Measurements from ENCODE around the gene SSU72. TPM values are rescaled to one million over a fixed set of nuclear protein-coding genes. Genes with fewer than 3 reads are reported as not detected.
"Not testable (repeated sequence)": the region's sequence is repeated elsewhere in the genome, so short reads cannot be mapped to it uniquely, and the experiment has no call there.

The SSU72 gene
- total and polyA plus RNA-seq, 7 experiments from 2014 or later, result 121 to 267 (median 143) TPM

DNA sequence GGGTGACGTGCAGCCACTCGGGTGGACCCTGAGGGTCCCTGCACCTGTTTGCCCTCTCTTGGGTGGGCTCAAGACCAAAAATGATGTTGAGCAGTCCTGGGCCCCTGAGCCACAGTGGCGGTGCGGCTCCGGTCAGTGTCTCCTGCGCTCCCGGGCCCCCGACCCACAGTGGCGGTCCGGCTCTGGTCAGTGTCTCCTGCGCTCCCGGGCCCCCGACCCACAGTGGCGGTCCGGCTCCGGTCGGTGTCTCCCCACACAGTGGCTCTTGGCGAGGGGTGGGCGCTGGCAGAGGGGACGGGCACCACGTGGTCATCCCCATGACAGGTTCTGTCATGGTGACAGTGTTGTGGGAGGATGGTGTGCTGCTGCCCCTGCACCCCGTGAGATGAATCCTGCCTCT is 80.4 kb downstream of the SSU72 start:
- H3K27ac ChIP-seq (ENCODE audit: low read depth, low read length); H3K27ac Mint-ChIP-seq; DNase-seq; H3K4me3 ChIP-seq (ENCODE audit: low read length); H3K27me3 ChIP-seq (ENCODE audit: control insufficient read depth in 2 of 2, insufficient read depth in 2 of 2, low read length in 2 of 2); H3K27me3 Mint-ChIP-seq; H3K4me1 ChIP-seq (ENCODE audit: control insufficient read depth in 2 of 2, insufficient read depth in 2 of 2, low read length in 2 of 2); CTCF ChIA-PET; POLR2A ChIA-PET; H3K4me3 Mint-ChIP-seq; intact Hi-C loops (cut with micrococcal nuclease); ATAC-seq; H3K4me1 Mint-ChIP-seq: not testable (repeated sequence)
- H3K36me3 Mint-ChIP-seq, result peaks cover 5 to 45% (median 21%) of the 10 kb centered on the region in 5 donors
- peaks cover 0 to 16% (median 7%) of the 10 kb centered on the region in 11 donors for H3K9me3 Mint-ChIP-seq
- Histone ChIP-seq H3K36me3 (ENCODE audit: control insufficient read depth in 2 of 3, insufficient read depth in 3 of 3, low read length in 3 of 3) (peaks cover 0 to 56% (median 0%) of the 10 kb centered on the region in 3 experiments), H3K9me3 (ENCODE audit: control insufficient read depth in 2 of 3, low read length in 3 of 3) (peaks cover 0 to 13% (median 0%) of the 10 kb centered on the region in 3 experiments)

Other genes starting within 250 kb of the SSU72 start
- 1 to 10 TPM; 1.1 to 2.6 (median 1.8) TPM for gene TAS1R3, start 243.6 kb downstream of the SSU72 start, total RNA-seq
- gene TAS1R3, start 243.6 kb downstream of the SSU72 start, polyA plus RNA-seq, result under 1 TPM in 1 of 2 donors, not detected in 1; 0.32 TPM
- gene DVL1, start 225.4 kb downstream of the SSU72 start, total RNA-seq, result 10 to 100 TPM; 40.2 to 54.9 (median 45.9) TPM
- gene DVL1, start 225.4 kb downstream of the SSU72 start, polyA plus RNA-seq, result 1 to 10 TPM in 1 of 2 donors, under 1 TPM in 1; 0.78 to 1.1 TPM
- 1 to 10 TPM in 3 of 5 experiments, under 1 TPM in 2; 0.39 to 2.2 (median 1.0) TPM for gene MXRA8, start 216.3 kb downstream of the SSU72 start, total RNA-seq
- gene MXRA8, start 216.3 kb downstream of the SSU72 start, polyA plus RNA-seq, result under 1 TPM; 0.41 to 0.66 TPM
- 100 to 1,000 TPM in 1 of 5 experiments, 10 to 100 TPM in 4; 53.8 to 107 (median 64.5) TPM for gene AURKAIP1, start 199.7 kb downstream of the SSU72 start, total RNA-seq
- 100 to 1,000 TPM; 135 to 160 TPM for gene AURKAIP1, start 199.7 kb downstream of the SSU72 start, polyA plus RNA-seq
- 100 to 1,000 TPM; 130 to 403 (median 278) TPM for gene CCNL2, start 175.5 kb downstream of the SSU72 start, total RNA-seq
- gene CCNL2, start 175.5 kb downstream of the SSU72 start, polyA plus RNA-seq, result 10 to 100 TPM; 16.3 to 38.3 TPM
- 100 to 1,000 TPM in 4 of 5 experiments, 10 to 100 TPM in 1; 91.2 to 135 (median 122) TPM for gene MRPL20, start 167.6 kb downstream of the SSU72 start, total RNA-seq
- 100 to 1,000 TPM; 221 to 239 TPM for gene MRPL20, start 167.6 kb downstream of the SSU72 start, polyA plus RNA-seq
- gene ANKRD65, start 153.6 kb downstream of the SSU72 start, total RNA-seq, result not detected
- gene ANKRD65, start 153.6 kb downstream of the SSU72 start, polyA plus RNA-seq, result not detected
- 1 to 10 TPM in 1 of 5 experiments, under 1 TPM in 1, not detected in 3; 0.15 to 1.2 TPM for gene VWA1, start 139.2 kb downstream of the SSU72 start, total RNA-seq
- not detected for gene VWA1, start 139.2 kb downstream of the SSU72 start, polyA plus RNA-seq
- 1 to 10 TPM in 4 of 5 experiments, under 1 TPM in 1; 0.61 to 2.0 (median 1.4) TPM for gene ATAD3C, start 125.2 kb downstream of the SSU72 start, total RNA-seq
- under 1 TPM; 0.64 to 0.76 TPM for gene ATAD3C, start 125.2 kb downstream of the SSU72 start, polyA plus RNA-seq
- 10 to 100 TPM; 42.5 to 53.8 (median 51.7) TPM for gene ATAD3B, start 103.1 kb downstream of the SSU72 start, total RNA-seq
- gene ATAD3B, start 103.1 kb downstream of the SSU72 start, polyA plus RNA-seq, result 1 to 10 TPM; 4.5 to 6.1 TPM
- 10 to 100 TPM; 21.0 to 41.3 (median 22.9) TPM for gene ATAD3A, start 62.7 kb downstream of the SSU72 start, total RNA-seq
- 10 to 100 TPM in 1 of 2 donors, 1 to 10 TPM in 1; 5.4 to 11.6 TPM for gene ATAD3A, start 62.7 kb downstream of the SSU72 start, polyA plus RNA-seq
- 1 to 10 TPM in 3 of 5 experiments, under 1 TPM in 1, not detected in 1; 0.66 to 2.8 (median 1.7) TPM for gene TMEM240, start 34.2 kb downstream of the SSU72 start, total RNA-seq
- under 1 TPM in 1 of 2 donors, not detected in 1; 0.84 TPM for gene TMEM240, start 34.2 kb downstream of the SSU72 start, polyA plus RNA-seq
- gene FNDC10, start 25.3 kb upstream of the SSU72 start, total RNA-seq, result 10 to 100 TPM in 1 of 5 experiments, 1 to 10 TPM in 4; 3.2 to 10.7 (median 4.0) TPM
- 1 to 10 TPM; 1.3 to 1.6 TPM for gene FNDC10, start 25.3 kb upstream of the SSU72 start, polyA plus RNA-seq
- gene MIB2, start 40.6 kb upstream of the SSU72 start, total RNA-seq, result 100 to 1,000 TPM in 2 of 5 experiments, 10 to 100 TPM in 3; 45.6 to 129 (median 65.7) TPM
- gene MIB2, start 40.6 kb upstream of the SSU72 start, polyA plus RNA-seq, result 10 to 100 TPM; 23.4 to 36.7 TPM
- 10 to 100 TPM in 1 of 5 experiments, 1 to 10 TPM in 4; 2.7 to 12.8 (median 4.2) TPM for gene MMP23B, start 57.3 kb upstream of the SSU72 start, total RNA-seq
- not detected for gene MMP23B, start 57.3 kb upstream of the SSU72 start, polyA plus RNA-seq
- gene CDK11B, start 84.1 kb upstream of the SSU72 start, total RNA-seq, result 10 to 100 TPM; 32.3 to 45.4 (median 41.9) TPM
- 10 to 100 TPM; 11.8 to 16.5 TPM for gene CDK11B, start 84.1 kb upstream of the SSU72 start, polyA plus RNA-seq
- gene SLC35E2B, start 117.9 kb upstream of the SSU72 start, total RNA-seq, result 100 to 1,000 TPM in 2 of 5 experiments, 10 to 100 TPM in 3; 69.9 to 138 (median 76.7) TPM
- 10 to 100 TPM; 45.4 to 66.3 TPM for gene SLC35E2B, start 117.9 kb upstream of the SSU72 start, polyA plus RNA-seq
- gene CDK11A, start 149.5 kb upstream of the SSU72 start, total RNA-seq, result 100 to 1,000 TPM in 4 of 5 experiments, 10 to 100 TPM in 1; 91.5 to 218 (median 157) TPM
- 10 to 100 TPM in 1 of 2 donors, 1 to 10 TPM in 1; 9.8 to 17.2 TPM for gene CDK11A, start 149.5 kb upstream of the SSU72 start, polyA plus RNA-seq
- gene NADK, start 203.6 kb upstream of the SSU72 start, total RNA-seq, result 100 to 1,000 TPM in 1 of 5 experiments, 10 to 100 TPM in 4; 45.2 to 115 (median 50.3) TPM
- 10 to 100 TPM; 14.7 to 24.0 TPM for gene NADK, start 203.6 kb upstream of the SSU72 start, polyA plus RNA-seq

Measured in naive thymus-derived CD4-positive, alpha-beta T cell (primary cell).